Smooth muscle cell (in vitro differentiated cells): Measurements from ENCODE around the gene EIF3A. TPM values are rescaled to one million over a fixed set of nuclear protein-coding genes. Genes with fewer than 3 reads are reported as not detected.

ENCODE experiments used
- DNase-seq: peaks from one replicate; lab custom pipeline; 2025; ENCODE audit not compliant: unreplicated experiment; lab: John Stamatoyannopoulos, UW
- H2AFZ ChIP-seq: fragments of 200-600 bp; sonication (generic); 2 replicates; pipeline ENCODE4 v1.6.0; 2016; ENCODE audit warnings: antibody characterized with exemption, low read depth, mild to moderate bottlenecking
- H3F3A ChIP-seq: fragments of 200-600 bp; sonication (generic); 2 replicates; pipeline ENCODE4 v1.6.0; 2017; ENCODE audit warnings: antibody characterized with exemption, low read depth
- H3K27ac ChIP-seq: fragments of 200-600 bp; sonication (generic); 2 replicates; pipeline ENCODE4 v1.5.1; 2016; ENCODE audit warnings: low read depth, mild to moderate bottlenecking
- H3K27me3 ChIP-seq: fragments of 200-600 bp; sonication (generic); 2 replicates; pipeline ENCODE4 v1.6.1; 2016; ENCODE audit warnings: low read depth, mild to moderate bottlenecking
- H3K36me3 ChIP-seq: fragments of 200-600 bp; sonication (generic); 2 replicates; pipeline ENCODE4 v1.5.1; 2016; ENCODE audit warnings: low read depth
- H3K4me1 ChIP-seq: fragments of 200-600 bp; sonication (generic); 2 replicates; pipeline ENCODE4 v1.5.1; 2016; ENCODE audit warnings: low read depth
- H3K4me2 ChIP-seq: fragments of 200-600 bp; sonication (generic); 2 replicates; pipeline ENCODE4 v1.6.0; 2016; ENCODE audit warnings: mild to moderate bottlenecking
- H3K4me3 ChIP-seq: fragments of 200-600 bp; sonication (generic); 2 replicates; pipeline ENCODE4 v1.5.1; 2016; ENCODE audit warnings: mild to moderate bottlenecking
- H3K79me2 ChIP-seq: fragments of 200-600 bp; sonication (generic); 2 replicates; pipeline ENCODE4 v1.6.0; 2016; ENCODE audit warnings: low read depth, mild to moderate bottlenecking
- H3K9ac ChIP-seq: fragments of 200-600 bp; sonication (generic); 2 replicates; pipeline ENCODE4 v1.6.0; 2016; ENCODE audit warnings: low read depth
- H3K9me3 ChIP-seq: fragments of 200-600 bp; sonication (generic); replicated peaks from 2 replicates; pipeline ENCODE4 v1.5.1; 2016; ENCODE audit warnings: low read depth
- H4K20me1 ChIP-seq: fragments of 200-600 bp; sonication (generic); 2 replicates; pipeline ENCODE4 v1.6.0; 2016; ENCODE audit warnings: low read depth
- WGBS: methylation state at CpG from one replicate; pipeline ENCODE4 v1.1.7; 2016; ENCODE audit warnings: low lambda C conversion rate; 5-methylcytosine and 5-hydroxymethylcytosine counted together
- polyA plus RNA-seq: library from polyadenylated mRNA; unstranded; fragments of >200 nt; fragmentation: Nextera tagmentation; extraction: Ambion mirVana; gene quantifications from 2 replicates; pipeline ENCODE4 v1.2.1, GENCODE V29; 2016
- total RNA-seq: library from RNA; depleted of rRNA; stranded (reverse); fragments of >200 nt; gene quantifications from 2 replicates; pipeline ENCODE4 v1.2.3, GENCODE V29; 2014
- TF ChIP-seq, protein P1 (sequence below): fragments of 200-600 bp; sonication (generic); IDR thresholded peaks from 2 replicates; pipeline ENCODE4 v1.5.1; 2017; ENCODE audit warnings: borderline replicate concordance, mild to moderate bottlenecking, antibody characterized with exemption; ENCODE audit not compliant: insufficient read depth, poor library complexity, severe bottlenecking

The EIF3A gene
- total and polyA plus RNA-seq, 2 experiments from 2014 or later, result 37.9 to 95.0 TPM

DNA sequence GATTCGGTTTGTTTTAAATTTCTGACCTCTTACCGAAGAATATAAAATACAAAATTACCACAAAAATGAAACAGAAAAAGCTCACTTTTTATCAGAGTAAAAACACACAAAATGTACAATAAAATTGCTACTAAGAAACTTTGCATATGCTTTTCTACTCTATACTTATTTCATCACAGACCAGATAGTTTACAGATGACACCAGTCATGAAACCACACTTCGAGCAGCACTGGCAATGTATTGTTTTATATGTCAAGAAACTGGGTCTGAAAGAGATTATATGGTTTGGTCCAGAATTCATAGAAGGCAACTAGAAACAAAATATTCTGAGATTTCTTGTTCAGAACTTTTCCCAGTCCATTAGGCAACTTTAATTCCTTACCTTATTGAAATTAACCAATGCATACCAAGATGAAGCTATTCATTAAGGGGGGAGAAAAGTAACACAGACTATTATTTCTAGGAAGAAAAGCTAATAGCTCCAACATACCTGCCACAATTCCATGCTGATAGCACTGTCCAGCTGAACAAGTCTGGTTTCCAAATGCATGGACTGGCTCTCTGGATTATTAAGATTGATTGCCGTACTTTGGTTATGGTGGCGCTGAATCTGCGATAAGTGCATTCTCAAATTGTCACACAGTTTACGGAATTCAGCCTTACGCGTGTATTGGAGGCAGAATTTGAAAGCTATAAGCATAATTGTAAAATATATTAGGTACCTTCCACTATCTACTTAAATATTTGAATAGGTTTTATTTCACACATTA lies 10.0 kb downstream of the EIF3A start:
- peaks cover 47% of the 10 kb centered on the region for H3K36me3 ChIP-seq
- TF ChIP-seq, protein P1, sequence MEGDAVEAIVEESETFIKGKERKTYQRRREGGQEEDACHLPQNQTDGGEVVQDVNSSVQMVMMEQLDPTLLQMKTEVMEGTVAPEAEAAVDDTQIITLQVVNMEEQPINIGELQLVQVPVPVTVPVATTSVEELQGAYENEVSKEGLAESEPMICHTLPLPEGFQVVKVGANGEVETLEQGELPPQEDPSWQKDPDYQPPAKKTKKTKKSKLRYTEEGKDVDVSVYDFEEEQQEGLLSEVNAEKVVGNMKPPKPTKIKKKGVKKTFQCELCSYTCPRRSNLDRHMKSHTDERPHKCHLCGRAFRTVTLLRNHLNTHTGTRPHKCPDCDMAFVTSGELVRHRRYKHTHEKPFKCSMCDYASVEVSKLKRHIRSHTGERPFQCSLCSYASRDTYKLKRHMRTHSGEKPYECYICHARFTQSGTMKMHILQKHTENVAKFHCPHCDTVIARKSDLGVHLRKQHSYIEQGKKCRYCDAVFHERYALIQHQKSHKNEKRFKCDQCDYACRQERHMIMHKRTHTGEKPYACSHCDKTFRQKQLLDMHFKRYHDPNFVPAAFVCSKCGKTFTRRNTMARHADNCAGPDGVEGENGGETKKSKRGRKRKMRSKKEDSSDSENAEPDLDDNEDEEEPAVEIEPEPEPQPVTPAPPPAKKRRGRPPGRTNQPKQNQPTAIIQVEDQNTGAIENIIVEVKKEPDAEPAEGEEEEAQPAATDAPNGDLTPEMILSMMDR, result no peak
- 97% methylated on average over 9 of the region's 9 CpGs for WGBS

DNA sequence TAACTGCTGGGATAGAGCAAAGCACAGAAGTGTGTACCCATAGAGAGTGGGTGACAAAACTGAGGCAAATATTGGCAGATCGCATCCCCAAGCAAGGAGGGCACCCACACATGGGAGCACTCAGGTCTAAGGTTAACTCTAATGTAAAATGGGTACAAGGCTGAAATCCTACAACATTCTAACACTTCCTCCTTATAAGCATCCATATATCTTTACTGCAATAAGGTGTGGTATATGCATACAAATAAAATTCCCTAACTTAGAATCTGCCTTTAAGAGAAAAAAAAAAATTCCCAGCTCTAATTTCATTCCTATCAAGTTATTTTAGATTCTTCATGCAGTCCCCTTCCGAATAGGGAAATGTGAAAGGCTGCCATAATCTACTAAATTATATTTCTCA lies 18.7 kb downstream of the EIF3A start:
- H3K4me3 ChIP-seq, result no peak overlapping the region
- TF ChIP-seq, protein P1, result no peak
- no peak overlapping the region for H3K27ac ChIP-seq
- no peak overlapping the region for H3K9ac ChIP-seq
- peaks cover 95% of the 10 kb centered on the region for H4K20me1 ChIP-seq
- no peaks in the 10 kb centered on the region for H3K27me3 ChIP-seq
- H3F3A ChIP-seq, result peaks cover 22% of the 10 kb centered on the region
- no peaks in the 10 kb centered on the region for H3K4me1 ChIP-seq
- H3K79me2 ChIP-seq, result peaks cover 83% of the 10 kb centered on the region
- peaks cover 54% of the 10 kb centered on the region for H3K36me3 ChIP-seq
- H2AFZ ChIP-seq, result no peak overlapping the region
- H3K9me3 ChIP-seq, result no peaks in the 10 kb centered on the region
- 96% methylated on average over 2 of the region's 2 CpGs for WGBS
- DNase-seq, result no peak
- no peak overlapping the region for H3K4me2 ChIP-seq

More for the DNA sequence above, 10.0 kb downstream of the EIF3A start:
- no peak overlapping the region for H3K9ac ChIP-seq
- H4K20me1 ChIP-seq, result peaks cover 100% of the 10 kb centered on the region
- no peaks in the 10 kb centered on the region for H3K4me1 ChIP-seq
- no peak overlapping the region for H3K4me3 ChIP-seq
- no peak overlapping the region for H3K27ac ChIP-seq
- DNase-seq, result no peak
- H3K27me3 ChIP-seq, result no peaks in the 10 kb centered on the region
- no peak overlapping the region for H3K4me2 ChIP-seq
- no peaks in the 10 kb centered on the region for H3K9me3 ChIP-seq
- no peak overlapping the region for H2AFZ ChIP-seq
- H3F3A ChIP-seq, result peaks cover 18% of the 10 kb centered on the region
- peaks cover 92% of the 10 kb centered on the region for H3K79me2 ChIP-seq

GRCh38 chr10:119061352-119061751 lies 19.3 kb downstream of the EIF3A start:
- Histone ChIP-seq H3K9ac (no peak overlapping the region), H3K4me2 (no peak overlapping the region), H3F3A (peaks cover 25% of the 10 kb centered on the region), H3K79me2 (peaks cover 89% of the 10 kb centered on the region), H2AFZ (no peak overlapping the region), H3K9me3 (no peaks in the 10 kb centered on the region), H3K27me3 (no peaks in the 10 kb centered on the region), H3K27ac (no peak overlapping the region), H3K4me3 (no peak overlapping the region), H3K36me3 (peaks cover 60% of the 10 kb centered on the region), H3K4me1 (no peaks in the 10 kb centered on the region), H4K20me1 (peaks cover 95% of the 10 kb centered on the region)
- TF ChIP-seq, protein P1, result no peak
- no peak for DNase-seq
- WGBS, result 91% methylated on average over 1 of the region's 1 CpG

DNA sequence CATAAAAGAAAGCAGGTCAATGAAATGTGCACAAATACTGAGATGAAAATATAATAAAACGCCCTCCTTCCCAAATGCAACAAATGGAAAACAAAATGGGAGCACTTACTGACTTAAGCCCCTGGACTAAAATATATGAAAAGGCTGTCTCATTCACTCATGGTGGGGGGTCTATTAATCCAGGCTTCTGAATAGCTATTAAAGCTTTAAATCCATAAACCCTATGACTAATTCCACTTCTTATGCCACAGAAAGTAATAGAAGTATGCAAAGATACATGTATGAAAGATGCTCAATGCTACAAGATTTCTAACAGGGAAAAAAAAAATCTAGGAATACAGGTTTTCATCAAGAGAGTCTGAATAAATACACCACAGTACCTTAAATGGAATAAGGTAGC lies 20.5 kb downstream of the EIF3A start:
- TF ChIP-seq, protein P1, result no peak
- no peak overlapping the region for H3K4me2 ChIP-seq
- no peak overlapping the region for H3K27ac ChIP-seq
- peaks cover 90% of the 10 kb centered on the region for H3K79me2 ChIP-seq
- no peak overlapping the region for H2AFZ ChIP-seq
- no peak overlapping the region for H3K9ac ChIP-seq
- peaks cover 21% of the 10 kb centered on the region for H3F3A ChIP-seq
- no peak for DNase-seq
- H3K27me3 ChIP-seq, result no peaks in the 10 kb centered on the region
- no peak overlapping the region for H3K4me3 ChIP-seq
- peaks cover 95% of the 10 kb centered on the region for H4K20me1 ChIP-seq
- no peaks in the 10 kb centered on the region for H3K9me3 ChIP-seq
- H3K4me1 ChIP-seq, result no peaks in the 10 kb centered on the region
- peaks cover 62% of the 10 kb centered on the region for H3K36me3 ChIP-seq
- WGBS, result 100% methylated on average over 1 of the region's 1 CpG
